Measurements from ENCODE around the gene DPM2.

The DPM2 gene, protein sequence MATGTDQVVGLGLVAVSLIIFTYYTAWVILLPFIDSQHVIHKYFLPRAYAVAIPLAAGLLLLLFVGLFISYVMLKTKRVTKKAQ

DNA sequence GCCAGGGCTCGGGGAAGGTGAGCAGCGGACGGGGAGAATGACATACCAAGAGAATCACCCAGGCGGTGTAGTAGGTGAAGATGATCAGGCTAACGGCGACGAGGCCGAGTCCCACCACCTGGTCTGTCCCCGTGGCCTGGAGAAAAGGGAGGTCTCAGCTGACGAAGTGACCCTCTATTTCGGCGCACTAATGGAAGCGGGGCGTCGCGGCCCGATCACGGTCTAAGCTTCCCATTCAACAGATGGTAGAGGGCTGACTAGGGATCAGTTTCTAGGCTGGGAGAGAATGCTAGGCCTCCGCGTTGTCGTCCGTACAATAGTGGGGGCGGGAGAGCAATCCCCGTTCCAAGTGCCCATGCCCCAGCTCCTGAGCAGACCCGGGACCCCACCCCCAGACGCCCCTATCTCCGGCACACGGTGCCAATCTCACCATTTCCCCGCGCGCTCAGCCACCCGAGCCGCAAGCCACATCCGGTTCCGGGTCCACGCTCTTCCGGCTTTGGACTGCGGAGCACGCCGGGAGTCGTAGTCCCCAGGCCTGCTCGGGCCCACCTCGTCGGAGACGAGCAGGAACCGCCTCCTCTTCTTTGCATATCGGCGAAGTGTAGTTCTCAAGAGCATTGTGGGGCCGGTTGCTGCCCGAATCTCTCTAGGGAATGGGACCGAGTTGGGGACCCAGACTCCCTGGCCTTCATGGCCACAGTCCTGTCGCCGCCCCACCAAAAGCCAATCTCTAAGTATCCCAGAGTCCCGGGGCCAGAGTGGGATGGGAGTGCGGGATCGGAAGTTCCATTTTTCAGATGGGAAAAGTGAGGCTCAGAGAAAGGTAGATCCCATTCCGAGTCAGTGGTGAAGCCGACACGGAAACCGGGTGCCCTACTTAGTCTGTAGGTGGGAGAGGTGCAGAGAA lies at the start of gene DPM2:
DPM2 (minus strand) TSS at position 467 of the 910 bp plus-strand sequence; CDS start at position 433, 34 bp downstream.
- peak; percentile 69 to 81 for DNase-seq (ENCODE audit: low read depth in 2 of 2)

DNA sequence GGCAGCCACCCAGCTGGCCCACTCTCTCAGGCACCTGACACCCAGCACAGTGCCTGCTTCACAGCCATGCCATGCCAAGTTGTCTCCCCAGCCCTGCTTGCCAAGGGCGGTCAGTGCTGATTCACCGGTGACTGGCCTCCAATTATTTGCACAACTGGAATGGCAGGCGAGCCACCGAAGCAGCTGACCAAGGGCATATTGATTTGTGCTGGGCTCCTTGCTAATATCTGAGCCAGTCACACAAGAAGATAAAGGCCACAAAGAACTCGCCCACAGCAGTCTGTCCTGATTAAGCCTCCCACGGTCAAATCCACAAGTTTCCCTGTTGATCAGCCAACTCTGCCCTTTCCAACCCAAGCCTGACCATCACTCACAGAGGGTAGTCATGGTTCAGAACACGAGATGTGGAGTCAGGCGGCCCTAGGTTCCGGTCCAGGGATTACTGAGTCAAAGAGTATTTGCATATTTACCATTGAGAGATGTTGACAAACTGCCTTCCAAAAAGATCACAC lies 49.5 kb upstream of the DPM2 start:
- no peak for DNase-seq (ENCODE audit: low read depth in 2 of 2)

DNA sequence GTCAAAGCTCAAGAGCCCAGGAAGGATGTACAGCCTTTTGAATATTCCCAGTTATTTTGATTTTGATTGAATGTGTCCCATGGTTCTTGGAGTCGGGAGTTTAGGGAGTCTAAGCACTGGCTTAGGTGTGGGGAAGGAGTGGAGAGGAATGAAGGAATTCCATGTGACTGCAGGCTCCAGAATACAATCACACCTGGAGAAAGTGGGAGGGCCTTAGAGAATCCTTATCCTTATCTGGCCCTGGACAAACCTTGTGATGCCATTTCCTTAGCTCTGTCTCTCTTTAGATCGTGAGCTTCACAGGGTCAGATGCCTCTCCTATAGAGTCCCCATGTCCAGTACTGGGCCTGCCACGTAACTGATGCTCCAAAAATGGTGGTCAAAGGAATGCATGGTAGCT lies 47.4 kb upstream of the DPM2 start:
- DNase-seq (ENCODE audit: low read depth in 2 of 2) = no peak

DNA sequence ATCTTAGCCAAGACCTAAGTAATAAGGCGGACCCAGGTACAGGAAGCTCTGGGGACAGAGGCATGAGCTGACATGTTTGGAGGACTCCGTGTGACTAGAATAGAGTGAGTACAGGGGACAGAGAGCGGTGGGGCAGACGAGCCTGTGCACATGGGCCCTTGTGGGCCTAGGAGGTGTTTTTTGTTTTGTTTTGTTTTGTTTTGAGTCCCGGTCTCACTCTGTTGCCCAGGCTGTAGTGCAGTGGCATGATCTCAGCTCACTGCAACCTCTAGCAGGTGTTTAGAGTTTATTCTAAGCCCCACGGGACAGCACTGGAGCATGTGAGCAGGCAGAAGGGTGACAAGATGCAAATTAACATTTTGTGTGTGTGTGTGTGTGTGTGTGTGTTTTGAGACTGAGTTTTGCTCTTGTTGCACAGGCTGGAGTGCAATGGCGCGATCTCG lies 46.2 kb upstream of the DPM2 start:
- DNase-seq (ENCODE audit: low read depth in 2 of 2) = no peak

DNA sequence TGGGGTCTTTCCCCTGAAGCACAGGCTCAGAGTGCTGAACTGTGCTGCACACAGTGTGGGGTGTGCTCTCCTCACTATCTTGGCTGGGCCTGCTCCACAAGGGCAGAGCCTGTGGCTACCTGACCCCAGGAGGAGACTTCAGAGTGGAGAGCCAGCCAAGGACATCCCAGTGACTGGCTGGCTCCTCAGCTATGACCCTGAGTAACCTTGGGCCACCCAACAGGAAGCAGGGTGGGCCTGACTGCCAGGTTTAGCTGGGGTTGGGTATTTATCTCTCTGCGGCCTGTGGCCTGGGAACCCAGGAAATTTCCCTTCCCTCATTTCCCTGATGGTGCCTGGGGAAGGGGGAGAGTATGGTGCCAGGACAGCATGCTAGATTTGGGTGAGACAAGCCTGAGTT lies 45.3 kb upstream of the DPM2 start:
- DNase-seq (ENCODE audit: low read depth in 2 of 2) = no peak

DNA sequence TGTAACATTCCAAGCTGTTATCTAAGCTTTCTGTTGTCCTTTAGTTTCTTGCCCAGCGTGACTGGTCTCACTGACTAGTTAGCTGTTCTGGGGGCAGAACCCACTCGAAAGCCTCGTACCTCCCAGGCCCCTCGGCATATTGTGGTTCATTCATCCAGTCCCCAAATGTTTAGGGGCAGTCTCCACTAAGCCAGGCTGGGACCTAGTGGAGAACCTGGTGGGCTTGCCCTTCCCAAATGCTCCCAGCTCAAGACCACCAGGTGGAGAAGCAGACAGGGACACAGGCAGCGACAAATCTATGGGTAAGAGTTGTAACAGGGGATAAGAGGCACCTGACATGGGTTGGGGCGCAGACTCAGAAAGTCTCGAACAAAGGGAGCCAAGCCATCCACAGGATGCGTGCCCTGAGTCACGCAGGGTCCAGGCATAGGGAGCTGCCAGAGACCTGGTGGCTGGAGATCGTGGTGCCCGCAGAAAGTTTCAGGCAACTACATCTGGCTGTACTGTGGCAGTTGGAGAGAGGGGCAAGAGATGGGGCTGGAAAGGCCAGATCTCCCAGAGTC lies 44.0 kb upstream of the DPM2 start:
- no peak for DNase-seq (ENCODE audit: low read depth in 2 of 2)

DNA sequence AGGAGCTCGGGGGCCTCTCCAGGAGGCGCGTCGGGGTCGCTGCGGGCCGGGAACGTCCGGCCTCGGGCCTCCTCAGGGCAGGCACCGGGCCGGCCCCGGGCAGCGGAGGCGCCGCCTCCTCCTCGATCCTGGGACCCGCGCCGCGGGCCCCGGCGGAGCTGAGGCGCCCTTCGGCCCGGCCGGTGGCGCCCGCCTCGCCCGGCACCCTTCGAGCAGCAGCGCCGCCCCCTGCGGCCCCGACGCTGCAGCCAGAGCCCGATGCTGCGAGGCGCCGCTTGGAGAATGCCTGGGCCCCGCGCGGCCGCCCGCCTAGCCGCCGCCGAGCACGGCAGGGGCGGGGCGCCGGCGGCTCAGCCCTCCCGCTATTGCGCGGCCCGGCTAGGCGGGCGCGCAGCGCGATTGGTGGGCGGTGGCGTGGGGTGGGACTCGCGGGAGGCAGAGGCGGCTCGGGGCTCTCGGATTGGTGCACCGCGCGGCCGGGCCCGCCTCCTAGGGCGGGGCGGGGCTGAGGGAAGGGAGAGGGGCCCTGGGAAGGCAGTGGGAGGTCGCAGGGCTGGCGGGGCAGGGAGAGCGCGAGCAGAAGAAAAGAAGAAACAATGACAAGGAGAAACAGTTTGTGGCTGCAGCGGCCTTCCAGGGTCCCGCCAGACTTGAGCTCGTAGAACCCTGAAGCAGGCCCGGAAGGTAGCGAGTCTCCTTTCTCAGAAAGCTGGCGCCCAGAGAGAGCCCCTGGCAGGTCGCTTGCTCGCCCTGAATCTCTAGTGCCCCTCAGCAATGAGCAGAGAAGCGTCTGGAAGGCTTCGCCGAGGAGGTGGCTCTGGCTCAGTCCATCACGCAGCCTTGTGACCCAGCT lies 43.3 kb upstream of the DPM2 start, which contains the start of gene EEIG1:
EEIG1 (minus strand) TSS at position 284 of the 853 bp plus-strand sequence. CDS start 852 bp downstream, outside the sequence.
- peak; percentile 96 to 97 for DNase-seq (ENCODE audit: low read depth in 2 of 2)

DNA sequence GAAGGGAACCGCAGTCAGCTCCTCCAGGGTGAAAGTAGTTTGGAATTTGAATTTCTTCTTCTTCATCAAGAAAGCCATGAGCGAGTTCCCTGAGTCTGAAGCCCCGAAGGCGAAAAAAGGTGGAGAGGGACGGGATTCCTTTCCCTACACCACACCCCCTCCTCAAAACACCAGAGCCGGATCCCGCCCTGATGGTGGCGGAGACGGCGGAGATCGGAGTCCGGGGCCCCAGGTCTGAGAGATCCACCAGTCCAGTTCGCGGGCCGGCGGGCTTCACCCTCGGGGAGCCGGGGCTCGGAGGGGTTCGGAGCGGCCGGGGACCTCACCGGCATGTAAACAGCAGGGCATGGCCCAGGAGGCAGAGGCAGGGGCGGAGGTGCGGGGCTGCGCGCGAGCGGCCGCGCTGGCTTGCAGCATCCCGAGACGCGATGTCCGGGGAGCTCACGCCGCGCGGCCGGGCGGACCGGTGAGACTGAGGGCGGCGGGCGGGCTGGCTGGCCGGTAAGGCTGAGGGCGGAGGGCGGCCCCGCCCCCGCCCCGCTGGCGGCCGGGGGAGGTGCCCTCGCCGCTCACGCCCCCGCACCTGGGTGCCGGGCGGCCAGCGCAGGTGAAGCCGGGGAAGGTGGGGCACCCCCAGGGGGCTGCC lies 42.5 kb upstream of the DPM2 start:
- DNase-seq (ENCODE audit: low read depth in 2 of 2) = no peak

DNA sequence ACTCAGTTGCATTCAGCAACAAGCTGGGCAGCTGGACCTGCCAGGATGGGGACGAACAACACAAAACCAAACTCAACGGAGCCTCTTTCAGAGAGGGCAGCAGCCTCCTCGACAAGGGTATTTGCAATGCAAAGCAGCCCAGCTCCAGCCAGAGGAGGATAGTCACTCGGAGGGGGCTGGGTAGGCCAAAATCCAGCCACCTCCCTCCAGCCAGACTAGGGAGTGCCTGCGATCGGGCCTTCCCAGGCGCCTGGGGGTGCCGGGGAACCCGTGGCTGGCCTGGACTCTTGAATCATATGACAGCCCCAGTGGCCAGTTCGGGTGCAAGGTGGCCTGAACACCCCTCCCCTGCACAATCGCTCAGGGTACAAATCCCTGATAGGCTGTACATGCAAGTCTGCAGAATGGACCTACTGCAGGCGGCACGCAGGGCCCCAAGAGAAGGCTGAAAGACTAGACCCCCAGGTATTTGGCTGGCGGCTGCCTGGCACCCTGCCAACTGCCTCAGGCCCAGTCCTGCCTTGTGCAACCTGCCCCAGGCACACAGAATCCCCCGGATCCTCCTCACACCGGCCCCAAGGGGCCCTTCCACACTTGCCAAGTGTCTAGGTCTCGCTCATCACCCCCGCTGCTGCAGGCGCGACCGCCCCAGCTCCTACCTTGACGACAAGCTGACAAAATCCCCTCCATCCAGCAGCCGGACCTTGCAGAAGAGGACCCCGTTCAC lies 41.8 kb upstream of the DPM2 start:
- no peak for DNase-seq (ENCODE audit: low read depth in 2 of 2)

DNA sequence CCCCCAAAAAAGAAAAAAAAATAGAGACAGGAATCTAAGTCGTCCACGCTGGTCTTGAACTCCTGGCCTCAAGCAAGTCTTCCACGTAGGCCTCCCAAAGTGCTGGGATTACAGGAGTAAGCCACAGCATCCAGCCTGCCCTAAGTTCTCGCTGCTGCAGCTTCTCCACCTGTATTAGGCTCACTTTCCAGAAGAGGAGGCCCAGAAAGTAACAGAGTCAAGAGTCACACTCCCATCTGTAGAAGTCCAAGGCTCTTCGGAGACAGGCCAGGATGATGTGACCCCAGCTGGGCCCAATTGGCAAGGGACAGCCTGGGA lies 41.3 kb upstream of the DPM2 start:
- no peak for DNase-seq (ENCODE audit: low read depth in 2 of 2)

DNA sequence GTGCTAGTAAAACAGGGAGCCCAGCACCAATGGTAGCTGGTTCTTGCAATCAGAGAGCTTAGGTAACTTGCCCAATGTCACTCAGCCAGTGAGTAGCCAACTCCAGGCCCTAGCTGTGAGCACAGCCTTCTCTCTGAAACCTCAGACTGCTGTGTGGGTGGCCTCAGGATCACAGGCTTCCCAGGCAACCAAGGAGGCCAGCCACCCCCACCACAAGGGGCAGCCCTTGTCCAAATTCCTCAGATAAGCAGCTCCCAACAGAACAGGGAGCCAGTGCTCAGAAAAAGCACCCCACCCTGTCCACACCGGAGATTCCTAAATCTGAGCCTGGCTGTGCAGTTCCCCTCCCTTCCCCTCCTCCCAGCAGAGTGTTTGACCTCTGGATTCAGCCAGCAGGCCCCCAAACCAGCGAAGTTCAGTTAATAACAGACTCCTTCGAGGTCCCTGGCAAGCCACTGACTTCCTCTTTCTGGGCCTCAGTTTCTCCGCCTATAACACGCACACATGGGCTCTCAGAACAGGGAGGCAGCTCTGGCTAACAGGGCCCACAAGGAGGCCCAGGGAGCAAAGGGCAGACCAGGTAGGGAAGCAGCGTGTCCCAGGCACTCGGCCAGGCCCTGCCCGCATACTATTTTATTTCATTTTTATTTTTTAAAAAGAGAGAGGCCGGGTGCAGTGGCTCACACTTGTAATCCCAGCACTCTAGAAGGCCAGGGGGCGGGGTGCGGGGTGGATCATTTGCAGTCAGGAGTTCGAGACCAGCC lies 40.4 kb upstream of the DPM2 start:
- DNase-seq (ENCODE audit: low read depth in 2 of 2) = no peak

DNA sequence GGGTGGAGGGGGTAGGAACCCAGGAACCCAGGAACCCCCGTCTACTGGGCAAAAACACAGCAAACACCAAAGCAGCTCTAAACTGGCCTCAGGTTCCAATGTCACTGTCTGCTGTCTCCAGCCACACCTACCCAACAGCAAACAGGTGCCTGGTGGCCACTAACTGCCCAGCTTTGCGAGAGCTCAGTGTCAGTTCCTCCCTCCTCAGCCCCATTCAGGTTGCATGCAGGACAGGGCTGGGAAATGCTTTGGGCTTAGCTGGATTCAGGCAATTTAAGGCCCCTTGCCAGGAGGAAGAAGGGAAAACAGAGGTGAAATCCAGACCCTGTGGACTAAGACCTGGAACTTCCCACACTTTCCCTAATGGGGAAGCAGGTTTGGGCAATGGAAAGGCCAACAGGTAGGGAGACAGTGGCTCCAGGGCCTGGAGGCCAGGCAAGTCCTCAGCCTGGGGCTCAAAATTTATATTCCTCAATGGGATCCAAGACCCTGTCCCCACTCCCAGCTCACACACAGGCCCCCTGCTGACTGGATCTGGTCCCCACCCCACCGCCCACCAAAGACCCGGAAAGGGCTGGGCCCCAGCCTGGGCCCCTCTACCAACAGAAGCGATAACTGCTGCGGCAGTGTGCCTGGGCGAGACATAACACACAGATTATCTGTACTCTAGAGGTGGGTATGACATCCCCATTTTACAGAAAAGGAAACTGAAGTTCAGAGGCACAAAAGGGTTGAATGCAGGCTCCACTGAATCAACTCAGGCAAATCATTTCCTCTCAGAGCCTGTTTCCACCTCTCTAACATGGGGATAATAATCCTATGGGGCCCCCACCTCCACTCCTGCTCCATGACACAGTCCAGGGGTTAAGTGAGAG lies 39.6 kb upstream of the DPM2 start:
- no peak for DNase-seq (ENCODE audit: low read depth in 2 of 2)

DNA sequence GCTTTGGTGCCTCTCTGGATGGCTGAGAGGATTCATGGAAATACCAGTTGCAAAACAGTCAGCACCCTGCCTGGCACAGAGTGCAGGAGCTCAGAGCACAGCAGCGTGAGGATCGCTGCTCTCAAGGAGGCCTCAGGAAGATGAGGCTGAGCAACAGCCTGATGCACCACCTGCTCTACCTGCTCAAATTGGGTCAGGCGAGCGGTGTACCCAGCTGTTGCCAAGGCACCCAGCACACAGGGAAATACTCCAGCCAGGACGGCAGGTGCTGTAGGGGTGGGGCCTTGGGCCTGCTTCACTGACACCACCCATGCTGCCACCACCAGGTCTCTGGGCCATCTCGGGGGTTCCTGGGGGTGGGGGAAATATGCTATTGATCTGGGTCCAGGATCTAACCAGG lies 38.8 kb upstream of the DPM2 start:
- no peak for DNase-seq (ENCODE audit: low read depth in 2 of 2)

DNA sequence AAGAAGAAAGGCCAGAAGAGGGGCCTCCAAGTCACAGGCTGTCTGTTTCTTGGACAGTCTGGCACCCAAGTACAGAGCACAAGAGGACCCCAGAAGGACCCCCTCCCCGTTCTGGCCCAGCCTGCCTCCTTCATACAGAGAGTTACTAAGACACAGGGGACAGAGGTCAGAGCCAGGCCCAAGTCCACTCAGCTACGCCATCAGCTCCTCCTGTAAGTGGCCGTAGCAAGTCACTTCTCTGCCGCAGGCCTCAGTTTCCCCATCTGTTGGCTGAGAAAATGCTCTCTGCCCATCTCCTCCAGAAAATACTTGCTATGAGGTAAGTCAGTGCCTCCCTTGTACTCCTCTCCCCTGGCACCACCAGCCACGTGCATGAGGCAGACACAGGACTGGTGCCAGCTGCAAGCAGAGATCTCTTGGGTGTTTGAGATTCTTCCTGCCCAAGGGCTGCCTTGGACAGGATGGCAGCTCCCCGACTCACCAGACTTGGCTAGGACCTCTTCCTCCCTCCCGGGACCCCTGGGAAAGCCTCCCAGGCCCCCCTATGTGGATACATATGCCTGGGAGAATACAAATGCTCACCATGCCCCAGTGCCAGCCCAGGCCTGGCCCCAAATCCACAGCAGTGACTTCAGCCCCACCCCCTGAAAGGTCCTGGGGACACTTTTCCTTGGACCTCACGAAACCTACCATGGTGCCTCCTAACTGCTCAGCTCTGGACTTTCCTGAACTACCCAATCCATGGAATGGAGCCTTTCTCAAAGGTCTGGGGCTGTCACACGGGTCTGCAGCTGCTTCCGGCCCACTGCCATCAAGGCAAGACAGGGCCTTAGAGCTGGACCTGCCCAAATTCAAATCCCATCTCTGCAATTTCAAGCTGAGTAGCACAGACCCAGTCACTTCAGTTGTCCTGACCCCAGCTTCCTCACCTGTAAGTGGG lies 38.0 kb upstream of the DPM2 start:
- no peak for DNase-seq (ENCODE audit: low read depth in 2 of 2)

DNA sequence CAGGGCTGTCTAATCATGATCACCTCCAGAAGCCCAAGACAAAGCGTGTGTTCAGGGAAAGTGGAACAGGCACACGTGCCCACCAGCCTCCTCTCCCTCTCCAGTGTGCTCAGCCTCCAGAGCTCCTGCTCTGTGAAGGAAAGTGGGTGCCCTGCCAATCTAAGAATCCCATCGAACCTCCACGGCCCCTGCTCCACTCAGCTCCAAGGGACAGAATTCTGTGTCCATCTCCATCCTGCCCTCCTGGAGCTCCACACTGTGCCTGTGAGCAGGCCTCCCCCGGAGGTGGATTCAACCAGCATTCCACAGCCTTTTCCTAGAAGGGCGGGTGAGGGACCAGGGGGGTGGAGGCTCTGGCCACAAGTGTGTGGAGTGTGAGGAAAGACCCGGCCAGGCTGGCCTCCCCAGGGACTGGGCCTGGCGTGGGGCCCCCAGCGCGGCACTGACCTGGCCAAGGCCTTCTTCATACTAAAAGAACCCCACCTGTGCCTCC lies 37.2 kb upstream of the DPM2 start:
- no peak for DNase-seq (ENCODE audit: low read depth in 2 of 2)

DNA sequence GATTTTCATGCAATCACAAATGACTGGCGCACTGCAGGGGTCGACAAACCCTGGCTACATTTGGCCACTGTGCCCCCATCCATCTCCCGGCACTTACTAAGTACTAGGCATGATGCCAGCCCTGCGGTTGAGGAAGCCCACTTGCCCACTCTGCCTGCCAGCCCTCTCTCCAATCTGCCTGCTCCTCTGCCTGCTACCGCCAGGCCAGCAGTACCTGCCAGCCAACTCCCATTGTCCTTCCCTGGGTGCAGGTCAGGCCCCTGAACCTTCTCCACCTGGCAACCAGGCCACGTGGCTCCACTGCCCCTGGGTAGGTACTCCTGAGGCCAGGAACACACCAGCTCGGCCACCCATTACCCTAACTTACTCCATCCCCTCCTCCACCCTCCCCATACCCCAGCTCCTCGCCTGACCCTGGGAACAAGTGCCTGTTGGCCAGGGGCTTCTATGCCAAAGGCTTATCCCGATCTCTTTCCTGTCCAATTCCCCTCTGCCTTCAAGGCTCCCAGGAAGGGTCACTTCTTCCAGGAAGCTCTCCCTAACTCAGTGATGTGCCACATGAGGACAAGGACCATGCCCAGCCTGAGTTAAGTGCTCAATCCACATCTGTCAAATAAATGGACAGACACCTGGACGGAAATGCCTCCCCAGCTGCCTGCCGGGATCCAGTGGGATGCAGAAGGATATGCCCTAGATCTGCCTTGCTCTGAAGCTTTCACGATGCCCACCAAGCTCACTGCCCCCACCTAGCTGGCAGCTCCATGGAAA lies 36.5 kb upstream of the DPM2 start:
- no peak for DNase-seq (ENCODE audit: low read depth in 2 of 2)

Measured in stimulated activated CD4-positive, alpha-beta T cell treated with anti-CD3 and anti-CD28 coated beads, Interleukin-12 subunit alpha, Interleukin-12 subunit beta, amount 100 ng/mL, for 24 hours (primary cell).